GM18499 (cell line): Measurements from ENCODE around the gene NAPG.
"Not testable (repeated sequence)": the region's sequence is repeated elsewhere in the genome, so short reads cannot be mapped to it uniquely, and the experiment has no call there.

Experiments
- ATAC-seq: cut with Tn5 transposase; IDR thresholded peaks from one replicate; pipeline ENCODE4 v1.9.1; 2021; ENCODE audit warnings: moderate number of reproducible peaks; ENCODE audit not compliant: insufficient read depth, unreplicated experiment

The NAPG gene

DNA sequence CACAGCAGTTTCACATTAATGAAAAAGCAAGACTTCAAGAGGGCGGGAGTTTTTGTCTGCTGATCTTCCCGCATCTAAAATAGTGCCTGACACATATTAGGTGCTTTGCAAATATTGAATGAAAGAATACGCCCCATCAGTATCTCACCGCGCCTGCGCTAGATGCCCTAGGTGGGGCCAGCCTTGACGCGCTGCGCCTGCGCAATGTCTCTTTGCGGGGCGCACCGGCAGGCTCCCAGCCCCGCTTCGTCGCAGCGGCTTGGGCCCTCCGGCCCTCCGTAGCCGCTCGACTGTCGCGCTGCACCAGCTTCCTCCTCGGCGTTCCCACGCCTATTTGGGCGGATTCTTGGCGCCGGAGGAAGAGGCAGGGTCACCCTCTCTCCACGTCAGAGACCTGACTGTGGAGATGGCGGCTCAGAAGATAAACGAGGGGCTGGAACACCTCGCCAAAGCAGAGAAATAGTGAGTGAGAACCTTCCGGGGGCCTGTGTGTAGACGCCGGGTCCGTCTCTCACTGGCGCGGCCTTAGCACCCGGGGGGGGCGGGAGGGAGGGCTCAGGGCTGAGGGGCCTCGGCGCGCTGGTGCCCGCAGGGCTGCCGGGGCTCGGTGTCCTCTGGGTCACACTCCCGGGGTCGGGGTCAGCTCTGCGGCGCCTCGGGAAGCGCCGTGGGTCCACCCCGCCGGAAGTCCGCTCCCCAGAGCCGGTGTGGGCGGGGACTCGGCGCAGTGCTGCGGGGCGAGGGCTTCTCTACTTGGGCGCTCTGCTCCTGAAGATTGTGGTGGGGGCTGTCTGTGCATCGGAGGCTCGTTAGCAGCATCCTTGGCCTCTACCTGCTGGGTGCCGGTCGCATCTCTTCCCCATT is at the start of gene NAPG:
NAPG (plus strand) TSS at position 331 of the 864 bp plus-strand sequence; CDS start at position 407, 76 bp downstream.
- ATAC-seq, result peak; percentile 50

- no peak for ATAC-seq
Observed at GRCh38 chr18:10476338-10476791, 49.5 kb upstream of the NAPG start.

DNA sequence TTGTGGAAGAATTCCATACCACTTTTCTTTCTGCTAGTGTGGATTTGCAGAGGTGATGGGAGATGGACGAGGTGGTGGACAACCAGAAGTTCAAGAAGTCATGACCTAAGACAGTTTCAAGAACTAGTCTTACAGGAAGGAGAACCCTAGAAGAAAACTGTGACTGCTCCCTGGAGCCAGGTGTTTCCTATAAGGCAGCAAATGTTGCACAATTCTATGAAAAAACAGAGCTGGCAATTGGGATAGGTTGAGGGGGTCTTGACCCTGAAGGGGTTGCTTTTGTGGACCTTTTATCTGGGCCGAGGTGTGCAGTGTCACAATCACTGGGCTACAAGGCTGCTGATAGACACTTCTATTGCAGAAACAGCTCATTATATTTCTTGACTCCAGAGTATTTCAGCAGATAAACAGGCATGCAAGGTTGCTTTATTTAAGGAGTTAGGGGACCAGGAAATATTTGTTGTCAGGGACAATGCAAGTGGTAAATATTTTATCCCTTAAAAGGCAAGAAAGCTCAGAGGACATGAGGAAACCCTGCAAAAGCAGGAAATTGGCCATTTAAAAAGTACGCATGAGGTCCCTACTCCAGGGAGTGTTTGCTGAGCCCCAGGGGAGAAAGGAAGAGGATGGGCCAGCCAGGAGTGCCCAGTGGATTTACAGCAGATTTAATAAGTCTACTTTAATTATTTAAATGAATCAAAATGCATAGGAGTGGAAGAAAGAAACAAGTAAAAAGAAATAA is 48.5 kb upstream of the NAPG start:
- no peak for ATAC-seq

DNA sequence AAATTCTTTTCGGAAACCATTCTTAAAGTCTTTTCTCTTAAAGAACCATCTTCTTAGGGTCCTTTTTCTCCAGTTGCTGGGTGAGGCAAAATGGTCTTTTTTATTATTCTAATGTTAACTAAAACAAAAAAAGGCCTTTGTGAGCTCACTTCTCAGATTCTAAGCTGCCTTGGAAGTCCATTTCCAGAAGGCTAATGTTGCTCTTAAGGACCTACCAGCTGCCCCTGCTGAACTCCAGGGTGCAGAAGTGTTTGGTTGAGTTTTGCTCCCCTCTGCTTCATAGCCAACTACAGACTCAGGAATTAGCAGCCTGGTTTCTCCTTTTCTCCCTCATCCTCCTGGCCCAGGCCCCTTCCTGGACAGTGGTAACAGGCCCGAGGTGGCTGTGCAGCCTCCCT is 48.0 kb upstream of the NAPG start:
- no peak for ATAC-seq

GRCh38 chr18:10481831-10482230 is 44.0 kb upstream of the NAPG start:
- no peak for ATAC-seq

DNA sequence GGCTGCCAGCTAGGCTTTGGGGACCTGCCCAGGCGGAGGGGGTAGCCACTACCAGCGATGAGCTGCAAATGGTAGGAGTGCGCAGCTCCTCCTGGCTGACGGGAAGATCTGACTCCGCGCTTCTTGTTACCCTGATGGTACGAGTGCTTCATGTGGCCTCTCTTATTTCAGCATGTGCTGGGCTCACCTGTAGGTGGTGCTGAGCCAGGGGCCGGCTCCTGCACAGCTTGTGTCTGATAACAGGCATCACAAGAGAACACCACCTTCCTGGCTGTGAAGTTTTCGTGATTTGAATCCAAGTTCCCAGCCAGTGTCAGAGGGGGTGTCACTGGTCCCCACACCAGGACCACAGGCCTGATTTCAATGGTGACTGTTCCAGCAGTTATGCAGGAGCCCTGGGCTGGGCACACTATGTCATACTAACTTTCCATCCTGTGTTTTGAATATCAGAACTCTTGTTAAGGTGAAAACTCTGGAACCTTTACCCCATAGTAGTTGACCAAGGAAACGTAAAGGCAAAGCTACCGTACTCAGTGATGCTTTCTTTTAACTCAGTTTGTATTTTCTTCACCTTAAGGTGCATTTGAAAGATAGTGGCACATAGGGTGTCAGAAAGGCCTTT is 43.4 kb upstream of the NAPG start:
- ATAC-seq, result no peak

- ATAC-seq, result peak; percentile 55
Observed at GRCh38 chr18:10482985-10483949, 42.6 kb upstream of the NAPG start.

DNA sequence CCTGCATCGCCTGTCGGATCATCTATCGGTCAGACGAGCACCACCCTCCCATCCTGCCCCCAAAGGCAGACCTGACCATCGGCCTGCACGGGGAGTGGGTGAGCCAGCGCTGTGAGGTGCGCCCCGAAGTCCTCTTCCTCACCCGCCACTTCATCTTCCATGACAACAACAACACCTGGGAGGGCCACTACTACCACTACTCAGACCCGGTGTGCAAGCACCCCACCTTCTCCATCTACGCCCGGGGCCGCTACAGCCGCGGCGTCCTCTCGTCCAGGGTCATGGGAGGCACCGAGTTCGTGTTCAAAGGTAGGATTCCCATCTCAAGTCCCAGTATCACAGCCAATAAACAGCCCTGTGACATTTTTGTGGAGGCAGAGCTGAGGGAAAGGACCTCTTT is 40.4 kb upstream of the NAPG start:
- ATAC-seq, result no peak

DNA sequence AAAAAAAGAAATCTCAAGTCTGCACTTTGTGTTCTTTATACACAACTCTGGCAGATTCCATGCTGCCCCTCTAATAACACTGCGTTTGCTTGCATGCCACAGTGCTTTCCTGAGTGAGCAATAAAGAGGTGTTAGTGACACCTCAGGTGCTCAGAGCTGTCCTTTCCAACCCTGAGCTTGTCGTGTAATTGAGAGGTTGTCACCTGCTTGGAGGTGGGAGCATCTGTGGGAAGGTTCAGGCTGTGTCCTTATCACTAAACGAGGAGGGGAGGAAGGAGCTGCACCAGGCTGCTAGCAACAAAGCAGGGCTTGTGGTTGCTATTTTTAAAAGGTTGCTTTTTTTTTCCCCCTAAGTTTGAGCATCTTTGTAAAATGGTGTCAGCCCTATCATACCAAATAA is 39.5 kb upstream of the NAPG start:
- ATAC-seq, result no peak

GRCh38 chr18:10487154-10487553 is 38.7 kb upstream of the NAPG start:
- no peak for ATAC-seq

GRCh38 chr18:10488017-10488416 is 37.8 kb upstream of the NAPG start:
- ATAC-seq, result no peak

DNA sequence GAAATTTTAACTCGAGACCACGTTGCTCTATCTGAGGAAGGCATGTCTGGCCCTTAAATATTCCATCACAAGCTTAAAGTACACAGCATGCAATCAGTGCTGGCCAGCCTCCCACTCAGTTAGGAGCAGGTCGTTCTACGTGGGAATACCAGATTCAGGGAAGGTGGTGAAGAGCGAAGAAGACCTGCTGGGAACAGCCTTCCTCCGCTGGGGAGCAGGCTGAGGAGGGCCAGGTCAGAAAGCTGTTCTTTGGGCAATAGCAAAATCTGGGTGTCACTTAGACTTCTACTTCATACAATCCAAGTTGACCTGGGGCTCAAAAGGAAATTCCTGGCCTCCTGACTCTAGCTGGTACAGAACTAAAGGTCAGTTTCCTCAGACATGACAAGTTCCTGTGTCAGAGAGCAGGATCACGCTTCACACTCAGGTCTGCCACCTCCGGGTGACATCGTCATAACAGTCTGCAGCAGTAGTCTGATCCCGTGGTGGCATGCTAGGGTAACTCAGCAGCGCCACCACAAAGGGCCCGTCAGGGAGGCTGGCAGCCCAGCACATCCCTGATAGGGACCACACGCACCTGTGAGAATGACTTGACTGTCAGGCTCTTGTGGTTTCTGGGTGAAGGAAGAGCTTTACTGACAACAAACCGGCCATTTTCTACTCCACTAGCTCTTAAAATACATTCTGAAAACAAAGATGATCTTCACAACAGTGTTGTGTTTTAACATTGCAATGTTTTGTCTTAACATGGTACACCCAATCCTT is 35.2 kb upstream of the NAPG start:
- no peak for ATAC-seq

- ATAC-seq, result no peak
Observed at GRCh38 chr18:10495936-10496335, 29.9 kb upstream of the NAPG start.

DNA sequence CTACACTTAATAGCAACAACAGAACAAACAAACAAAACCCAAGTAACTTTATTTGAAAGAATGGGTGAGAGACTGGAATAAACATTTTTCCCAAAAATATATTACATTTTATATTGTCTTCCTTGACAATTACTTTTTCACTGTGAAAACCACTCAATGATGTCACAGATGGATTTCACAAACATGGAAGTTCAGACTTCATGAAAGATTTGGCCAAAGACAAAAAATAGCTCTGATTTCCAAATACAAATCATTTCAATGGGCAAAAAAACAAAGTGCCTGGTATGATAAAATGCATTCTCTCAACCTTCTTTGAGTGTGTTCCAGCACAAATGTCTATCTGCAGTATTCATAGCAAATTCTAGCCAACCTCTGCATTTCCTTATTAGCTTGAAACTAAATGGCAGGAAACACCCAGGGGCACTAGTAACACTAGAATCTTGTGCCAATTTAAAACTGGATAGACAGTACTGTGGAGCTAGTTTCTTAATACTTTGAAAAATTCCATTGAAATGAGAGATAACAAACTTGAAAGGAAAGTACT is 28.5 kb upstream of the NAPG start:
- no peak for ATAC-seq

- ATAC-seq, result no peak
Observed at GRCh38 chr18:10499230-10499629, 26.6 kb upstream of the NAPG start.

- no peak for ATAC-seq
Observed at GRCh38 chr18:10500038-10500437, 25.8 kb upstream of the NAPG start.

- ATAC-seq, result no peak
Observed at GRCh38 chr18:10504723-10505122, 21.1 kb upstream of the NAPG start.

- not testable (repeated sequence) for ATAC-seq
Observed at GRCh38 chr18:10505892-10506291, 19.9 kb upstream of the NAPG start.

DNA sequence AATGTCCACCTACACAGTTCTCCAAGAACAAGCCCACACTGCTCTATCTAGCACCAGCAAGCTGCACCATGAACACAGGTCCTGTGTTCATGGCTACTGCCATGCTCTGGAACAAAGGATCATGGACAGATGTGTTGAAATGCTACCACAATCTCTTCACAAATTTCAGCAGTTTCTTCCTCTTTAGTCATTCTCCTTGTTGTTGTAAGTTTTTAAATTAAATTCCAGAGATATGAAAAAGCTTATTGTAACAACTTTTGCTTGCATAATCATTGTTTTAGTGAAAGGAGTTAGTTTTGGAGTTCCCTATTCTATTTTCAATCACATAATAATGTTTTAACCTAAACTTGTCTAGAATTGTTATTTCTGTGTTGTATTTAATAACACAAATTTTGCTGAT is 17.2 kb upstream of the NAPG start:
- ATAC-seq, result no peak
